AG08395 (cell line): ENCODE measurements around the gene AP3B2.
"Not testable (repeated sequence)": the region's sequence is repeated elsewhere in the genome, so short reads cannot be mapped to it uniquely, and the experiment has no call there.

Experiments used
- DNase-seq: peaks from one replicate; pipeline ENCODE4 v3.0.0; 2012; ENCODE audit warnings: mixed read lengths, low spot score

Gene AP3B2

DNA sequence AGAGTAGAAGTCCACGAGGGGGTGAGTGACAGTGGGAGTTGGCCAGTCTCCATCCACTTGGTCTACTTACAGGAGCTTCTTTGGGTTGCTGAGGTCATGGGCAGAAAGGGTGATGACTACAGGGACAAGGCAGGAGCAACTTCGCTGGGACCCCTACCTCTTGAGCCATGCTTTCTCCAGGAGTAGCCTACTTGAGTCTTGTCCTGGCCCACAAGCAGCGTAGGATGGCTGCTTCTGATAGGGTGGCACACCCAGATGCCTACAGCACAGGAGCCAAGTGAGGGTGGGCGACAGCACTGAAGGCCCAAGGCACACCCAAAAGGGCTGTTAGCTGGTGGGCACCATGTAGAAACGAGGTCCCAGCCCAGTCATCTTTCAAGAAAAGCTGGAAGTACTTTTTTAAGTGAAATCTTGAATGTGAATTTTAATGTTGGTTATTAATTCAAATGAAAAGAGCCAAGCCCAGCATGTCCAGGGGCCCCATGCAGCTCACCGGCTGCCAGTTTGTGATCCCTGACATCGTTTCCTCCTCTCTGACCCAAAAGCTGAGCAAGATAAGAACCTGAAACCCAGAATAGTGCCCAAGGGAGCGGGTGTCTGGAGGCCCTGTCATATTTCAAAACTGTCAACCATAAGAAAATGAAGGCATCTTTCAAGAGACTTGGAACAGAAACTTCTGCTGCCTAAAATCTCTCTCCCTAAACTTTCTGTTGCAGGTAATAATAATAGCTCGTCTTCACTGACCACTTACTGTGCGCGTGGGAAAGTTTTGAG is 60.3 kb downstream of the AP3B2 start:
- DNase-seq: no peak

DNA sequence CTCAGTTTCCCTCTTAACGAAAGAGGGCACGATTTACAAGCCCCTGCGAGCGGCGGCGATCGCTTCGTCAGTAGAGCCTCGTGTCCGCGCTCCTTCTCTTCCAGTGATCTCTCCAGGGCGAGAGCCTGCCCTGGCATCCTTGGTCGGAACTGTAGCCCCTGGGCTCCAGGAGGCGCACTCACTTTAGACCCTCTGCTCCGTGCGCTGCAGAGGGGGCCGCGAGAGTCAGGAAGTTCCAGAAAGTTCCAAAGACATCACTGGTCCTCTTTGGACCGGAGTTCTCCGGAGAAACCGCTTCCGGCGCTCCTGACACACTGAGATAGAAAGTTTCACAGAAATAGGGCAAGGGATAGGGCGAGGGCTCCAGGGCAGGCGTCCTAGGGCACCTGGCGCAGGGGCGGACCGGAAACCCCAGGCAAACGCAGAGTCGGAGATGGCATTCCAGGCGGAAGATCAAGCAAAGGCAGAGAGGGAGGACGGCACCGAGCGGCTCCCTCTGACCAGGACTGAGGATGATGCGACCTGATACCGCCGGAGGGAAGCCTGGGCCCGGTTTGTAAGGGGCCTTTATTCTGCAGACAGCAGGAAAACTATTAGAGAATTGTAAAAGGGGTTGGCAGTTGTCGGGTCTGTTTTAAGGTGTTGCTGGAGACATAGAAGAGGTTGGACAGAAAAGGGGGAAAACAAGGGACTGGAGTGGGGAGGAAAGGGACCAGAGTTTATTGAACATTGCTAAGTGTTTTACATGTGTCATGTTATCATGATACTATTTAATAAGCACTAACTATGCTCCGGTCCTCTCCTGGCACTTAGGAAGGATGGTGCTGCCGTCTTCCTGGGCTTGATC is 61.2 kb downstream of the AP3B2 start:
- DNase-seq: no peak

GRCh38 chr15:82647835-82648256 is 61.8 kb downstream of the AP3B2 start:
- no peak for DNase-seq

DNA sequence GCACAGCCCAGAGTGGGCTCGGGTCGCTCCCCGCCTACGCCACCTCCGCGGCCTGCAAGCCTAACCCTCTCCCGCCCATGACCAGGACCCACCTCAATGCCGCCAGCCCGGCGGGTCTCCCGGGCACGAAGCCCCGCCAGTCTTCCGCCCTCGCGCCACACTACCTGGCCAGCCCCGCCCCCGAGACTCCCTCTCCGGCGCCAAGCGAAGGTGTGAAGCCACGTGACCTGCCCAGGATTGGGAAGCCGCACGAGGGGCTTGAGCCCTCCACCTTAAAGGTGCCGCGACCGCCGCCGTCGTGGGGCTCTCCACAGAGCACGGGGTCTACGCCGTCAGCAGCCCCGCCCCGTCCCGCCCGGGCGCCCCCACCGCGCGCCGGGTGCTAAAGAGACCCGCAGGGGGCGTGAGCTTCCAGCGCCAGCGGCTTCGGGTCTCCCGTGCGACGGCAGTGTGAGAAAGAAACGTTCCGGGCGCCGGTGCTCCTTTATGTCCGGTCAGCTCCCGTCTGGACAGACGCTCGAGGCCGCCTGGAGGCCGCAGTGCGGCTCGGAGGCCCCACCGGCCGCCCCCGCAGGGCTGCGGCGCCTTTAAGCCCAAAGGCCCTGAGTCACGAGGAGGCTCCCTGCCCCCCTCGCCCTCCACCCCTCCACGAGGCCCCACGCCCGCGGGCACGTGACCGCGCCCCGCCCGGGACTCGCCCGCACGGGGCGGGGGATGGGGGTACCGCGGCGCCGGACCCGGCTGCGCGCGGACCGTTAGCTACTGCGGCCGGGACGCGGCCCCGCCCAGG is 62.4 kb downstream of the AP3B2 start, which contains the start of gene CPEB1:
Gene CPEB1 (minus strand): TSS at position 319 of the 790 bp plus-strand sequence. CDS start 18,904 bp downstream, outside the sequence.
- peak; percentile 60 for DNase-seq

GRCh38 chr15:82646250-82647044 is 63.2 kb downstream of the AP3B2 start:
- DNase-seq: no peak

GRCh38 chr15:82644967-82645852 is 64.5 kb downstream of the AP3B2 start:
- not testable (repeated sequence) for DNase-seq

DNA sequence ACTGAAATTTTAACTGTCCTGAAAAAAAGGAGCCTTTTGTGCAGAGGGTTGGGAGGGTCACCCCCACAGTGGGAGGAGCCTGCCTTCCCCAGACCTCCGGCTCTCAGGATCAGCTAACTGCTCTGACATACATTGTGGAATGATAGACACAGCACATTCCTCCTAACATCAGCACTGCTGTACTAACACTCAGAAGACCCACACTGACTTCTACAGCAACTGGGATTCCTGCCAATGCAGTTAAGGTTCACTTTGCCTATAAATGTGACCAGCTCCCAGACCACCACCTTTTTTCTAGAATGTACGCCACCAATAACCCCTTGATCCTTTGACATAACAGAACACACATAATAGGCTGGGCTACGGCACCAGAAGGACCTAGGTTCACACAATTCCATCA is 65.7 kb downstream of the AP3B2 start:
- DNase-seq: no peak

GRCh38 chr15:82642656-82643055 is 67.0 kb downstream of the AP3B2 start:
- no peak for DNase-seq

- no peak for DNase-seq
These were observed 68.4 kb downstream of the AP3B2 start for GRCh38 chr15:82641129-82641798.

- no peak for DNase-seq
These were observed 69.0 kb downstream of the AP3B2 start for GRCh38 chr15:82640672-82641071.

- DNase-seq: no peak
These were observed 73.9 kb downstream of the AP3B2 start for GRCh38 chr15:82635798-82636197.

- DNase-seq: no peak
These were observed 79.6 kb downstream of the AP3B2 start for GRCh38 chr15:82630033-82630432.

DNA sequence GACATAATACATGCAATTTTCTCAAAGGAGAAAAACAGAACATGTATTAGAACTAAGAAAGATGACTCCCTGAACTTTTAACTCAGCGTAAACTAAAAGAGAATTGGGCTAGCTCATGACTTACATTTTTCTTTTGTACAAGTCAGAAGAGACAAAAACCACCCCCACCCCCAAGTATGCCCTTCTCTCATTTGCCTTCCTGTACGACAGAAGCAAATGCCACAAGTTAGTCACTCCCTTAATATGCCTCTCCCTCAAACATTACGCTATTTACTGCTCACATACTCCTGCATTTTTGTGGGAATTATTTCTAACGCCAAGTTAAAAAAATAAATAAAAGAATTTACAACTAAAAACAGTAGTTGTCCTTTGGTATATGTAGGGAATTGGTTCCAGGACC is 84.5 kb downstream of the AP3B2 start:
- DNase-seq: no peak

DNA sequence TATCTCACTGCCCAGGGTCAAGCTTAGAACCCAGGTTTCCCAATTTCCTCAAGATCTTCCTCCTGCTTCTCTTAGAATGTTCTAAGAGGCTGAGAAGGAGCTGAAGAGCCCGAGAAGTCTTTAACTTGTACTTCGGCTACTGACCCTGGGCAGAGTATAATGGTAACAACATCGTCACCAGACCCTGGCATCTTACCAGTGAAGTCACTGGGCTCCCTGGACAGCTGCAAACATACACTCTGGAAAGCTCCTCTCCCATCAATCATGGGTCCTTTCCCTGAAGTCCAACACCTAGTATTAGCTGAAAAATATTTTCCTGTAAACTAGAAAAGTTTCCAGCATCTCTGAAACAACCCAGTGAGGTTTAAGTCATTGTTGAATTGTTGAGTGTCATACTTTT is 85.2 kb downstream of the AP3B2 start:
- no peak for DNase-seq

DNA sequence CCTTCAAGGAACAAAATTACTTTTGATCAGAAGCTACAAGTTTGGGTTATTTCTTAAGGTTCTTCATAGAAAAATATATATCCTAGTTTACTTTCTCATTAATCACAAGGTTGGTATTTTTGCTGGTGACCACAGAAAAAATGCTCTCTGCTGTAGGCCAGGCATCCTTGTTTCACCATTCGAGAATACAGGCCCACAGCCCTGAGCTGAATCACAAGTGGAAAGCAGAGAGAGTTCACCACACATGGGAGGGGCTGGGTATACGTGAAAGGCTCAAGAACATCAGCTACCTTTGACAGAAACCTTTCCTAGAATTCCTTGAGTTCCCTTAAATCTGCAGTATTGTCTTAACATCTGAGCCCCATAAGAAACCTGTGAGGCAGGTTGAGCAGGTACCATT is 85.7 kb downstream of the AP3B2 start:
- DNase-seq: peak; percentile 24

DNA sequence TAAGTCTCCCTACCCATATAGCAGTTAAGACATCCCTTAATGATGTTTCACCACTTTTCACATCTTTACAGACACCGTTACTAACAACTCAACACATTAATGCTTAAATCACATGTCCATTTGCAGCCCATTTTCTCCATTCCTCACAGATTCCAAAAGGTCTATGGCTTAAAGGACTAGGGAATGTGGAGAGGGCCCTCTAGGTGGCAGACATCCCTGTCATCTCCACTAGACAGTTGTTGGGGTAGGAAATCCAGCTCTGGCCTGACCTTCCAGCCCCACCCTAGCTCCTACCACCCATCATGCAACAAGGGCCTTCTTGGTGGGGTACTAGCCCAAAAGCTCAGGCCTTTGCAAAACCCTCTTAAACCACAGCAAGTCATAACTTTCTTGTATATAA is 87.7 kb downstream of the AP3B2 start:
- DNase-seq: peak; percentile 4

DNA sequence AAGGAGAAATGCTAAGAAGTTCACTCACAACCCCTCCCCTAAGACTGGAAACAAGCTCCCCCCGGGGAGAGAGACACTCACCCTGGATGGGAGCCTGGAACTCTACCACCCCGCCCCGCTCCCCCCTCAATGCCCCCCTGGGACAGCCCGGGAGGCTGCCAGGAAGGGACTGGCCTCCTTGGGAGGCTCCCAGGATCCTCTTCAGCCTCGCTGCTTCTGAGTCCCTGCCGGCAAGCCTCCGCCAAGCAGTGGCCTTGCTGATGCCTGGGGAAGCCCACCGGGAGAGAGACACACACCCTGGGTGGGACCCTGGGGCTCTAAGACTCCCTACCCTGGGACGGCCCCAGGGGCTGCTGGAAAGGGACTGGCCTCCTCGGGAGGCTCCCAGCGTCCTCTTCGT is 95.9 kb downstream of the AP3B2 start:
- no peak for DNase-seq

DNA sequence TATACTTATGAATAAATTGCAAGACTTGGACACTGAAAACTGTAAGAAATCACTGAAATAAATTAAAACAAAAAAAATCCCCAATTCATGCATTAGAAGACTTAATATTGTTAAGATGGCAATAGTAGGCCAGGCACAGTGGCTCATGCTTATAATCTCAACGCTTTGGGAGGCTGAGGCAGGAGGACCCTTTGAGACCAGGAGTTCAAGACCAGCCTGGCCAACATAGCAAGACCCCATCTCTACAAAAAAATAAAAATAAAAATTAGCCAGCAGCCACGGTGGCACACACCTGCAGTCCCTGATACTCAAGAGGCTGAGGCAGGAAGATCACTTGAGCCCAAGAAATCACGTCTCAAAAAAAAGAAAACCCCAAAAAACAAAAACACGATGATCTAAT is 98.3 kb downstream of the AP3B2 start:
- DNase-seq: no peak
